ENCODE results near the gene OR1I1. TPM values are rescaled to one million over a fixed set of nuclear protein-coding genes. Genes with fewer than 3 reads are reported as not detected.

The OR1I1 gene
- total and polyA plus RNA-seq, 2 experiments from 2014 or later, result not detected

GRCh38 chr19:15099017-15099582 is 17.1 kb downstream of the OR1I1 start:
- Histone ChIP-seq H3K27me3 (no peaks in the 10 kb centered on the region), H3K4me3 (no peak overlapping the region), H3K9me3 (ENCODE audit: low read depth) (no peaks in the 10 kb centered on the region), H3K36me3 (no peaks in the 10 kb centered on the region), H3K4me1 (ENCODE audit: low read depth) (no peaks in the 10 kb centered on the region), H3K27ac (no peak overlapping the region)
- no peak for TF ChIP-seq CTCF (IDR thresholded peaks at IDR 0.05; ENCODE audit: low read depth, low read length)
- DNase-seq (ENCODE audit: low read depth in 1 of 2, low spot score in 1 of 2), result no peak

GRCh38 chr19:15101479-15102082 is 19.6 kb downstream of the OR1I1 start:
- Histone ChIP-seq H3K4me1 (ENCODE audit: low read depth) (no peaks in the 10 kb centered on the region), H3K4me3 (no peak overlapping the region), H3K36me3 (no peaks in the 10 kb centered on the region), H3K9me3 (ENCODE audit: low read depth) (no peaks in the 10 kb centered on the region), H3K27me3 (no peaks in the 10 kb centered on the region), H3K27ac (no peak overlapping the region)
- peak; percentile 78 for TF ChIP-seq CTCF (IDR thresholded peaks at IDR 0.05; ENCODE audit: low read depth, low read length)
- DNase-seq (ENCODE audit: low read depth in 1 of 2, low spot score in 1 of 2), result peak; percentile 48 to 65

GRCh38 chr19:15104003-15104402 is 22.0 kb downstream of the OR1I1 start:
- H3K9me3 ChIP-seq (ENCODE audit: low read depth), result no peaks in the 10 kb centered on the region
- DNase-seq (ENCODE audit: low read depth in 1 of 2, low spot score in 1 of 2), result no peak
- no peak for TF ChIP-seq CTCF (IDR thresholded peaks at IDR 0.05; ENCODE audit: low read depth, low read length)
- no peaks in the 10 kb centered on the region for H3K27me3 ChIP-seq
- peaks cover 6% of the 10 kb centered on the region for H3K4me1 ChIP-seq (ENCODE audit: low read depth)
- no peak overlapping the region for H3K27ac ChIP-seq
- H3K4me3 ChIP-seq, result no peak overlapping the region
- H3K36me3 ChIP-seq, result no peaks in the 10 kb centered on the region

- Histone ChIP-seq H3K4me1 (ENCODE audit: low read depth) (peaks cover 6% of the 10 kb centered on the region), H3K36me3 (no peaks in the 10 kb centered on the region), H3K27me3 (no peaks in the 10 kb centered on the region), H3K27ac (no peak overlapping the region), H3K4me3 (no peak overlapping the region), H3K9me3 (ENCODE audit: low read depth) (no peaks in the 10 kb centered on the region)
- no peak for DNase-seq (ENCODE audit: low read depth in 1 of 2, low spot score in 1 of 2)
- TF ChIP-seq CTCF (IDR thresholded peaks at IDR 0.05; ENCODE audit: low read depth, low read length), result no peak
Measured at GRCh38 chr19:15104411-15104810, 22.4 kb downstream of the OR1I1 start.

- Histone ChIP-seq H3K27ac (no peak overlapping the region), H3K9me3 (ENCODE audit: low read depth) (no peaks in the 10 kb centered on the region)
- no peak for TF ChIP-seq CTCF (IDR thresholded peaks at IDR 0.05; ENCODE audit: low read depth, low read length)
Measured at GRCh38 chr19:15105044-15105443, 23.0 kb downstream of the OR1I1 start.

More at GRCh38 chr19:15105044-15105443, 23.0 kb downstream of the OR1I1 start:
- no peak overlapping the region for H3K4me3 ChIP-seq
- no peaks in the 10 kb centered on the region for H3K27me3 ChIP-seq
- no peaks in the 10 kb centered on the region for H3K36me3 ChIP-seq
- H3K4me1 ChIP-seq (ENCODE audit: low read depth), result peaks cover 6% of the 10 kb centered on the region
- no peak for DNase-seq (ENCODE audit: low read depth in 1 of 2, low spot score in 1 of 2)
